ENCODE data around the gene TLX2. TPM values are rescaled to one million over a fixed set of nuclear protein-coding genes. Genes with fewer than 3 reads are reported as not detected.

Gene TLX2
- total and polyA plus RNA-seq, 2 of the 13 experiments (the other 11 are each of a cell fraction or from before 2014, with no cell fraction given): 0.05 to 0.20 TPM

- no peak for TF ChIP-seq CREBL2 (CRISPR knock-in tag; IDR thresholded peaks at IDR 0.05; ENCODE audit: borderline replicate concordance)
- TF ChIP-seq AGO1 (IDR thresholded peaks at IDR 0.05; ENCODE audit: low read depth, low read length, poor library complexity, severe bottlenecking): peak; percentile 87
- no peak for TF ChIP-seq NAIF1 (CRISPR knock-in tag; IDR thresholded peaks at IDR 0.05; ENCODE audit: borderline replicate concordance)
- TF ChIP-seq FOXP1 (IDR thresholded peaks at IDR 0.05): no peak
- TF ChIP-seq FOXP1 (CRISPR knock-in tag; IDR thresholded peaks at IDR 0.05): no peak
- TF ChIP-seq REL (CRISPR knock-in tag; conservative IDR thresholded peaks at IDR 0.05): no peak
- TF ChIP-seq DMTF1 (CRISPR knock-in tag; IDR thresholded peaks at IDR 0.05): no peak
- TF ChIP-seq, protein P1, sequence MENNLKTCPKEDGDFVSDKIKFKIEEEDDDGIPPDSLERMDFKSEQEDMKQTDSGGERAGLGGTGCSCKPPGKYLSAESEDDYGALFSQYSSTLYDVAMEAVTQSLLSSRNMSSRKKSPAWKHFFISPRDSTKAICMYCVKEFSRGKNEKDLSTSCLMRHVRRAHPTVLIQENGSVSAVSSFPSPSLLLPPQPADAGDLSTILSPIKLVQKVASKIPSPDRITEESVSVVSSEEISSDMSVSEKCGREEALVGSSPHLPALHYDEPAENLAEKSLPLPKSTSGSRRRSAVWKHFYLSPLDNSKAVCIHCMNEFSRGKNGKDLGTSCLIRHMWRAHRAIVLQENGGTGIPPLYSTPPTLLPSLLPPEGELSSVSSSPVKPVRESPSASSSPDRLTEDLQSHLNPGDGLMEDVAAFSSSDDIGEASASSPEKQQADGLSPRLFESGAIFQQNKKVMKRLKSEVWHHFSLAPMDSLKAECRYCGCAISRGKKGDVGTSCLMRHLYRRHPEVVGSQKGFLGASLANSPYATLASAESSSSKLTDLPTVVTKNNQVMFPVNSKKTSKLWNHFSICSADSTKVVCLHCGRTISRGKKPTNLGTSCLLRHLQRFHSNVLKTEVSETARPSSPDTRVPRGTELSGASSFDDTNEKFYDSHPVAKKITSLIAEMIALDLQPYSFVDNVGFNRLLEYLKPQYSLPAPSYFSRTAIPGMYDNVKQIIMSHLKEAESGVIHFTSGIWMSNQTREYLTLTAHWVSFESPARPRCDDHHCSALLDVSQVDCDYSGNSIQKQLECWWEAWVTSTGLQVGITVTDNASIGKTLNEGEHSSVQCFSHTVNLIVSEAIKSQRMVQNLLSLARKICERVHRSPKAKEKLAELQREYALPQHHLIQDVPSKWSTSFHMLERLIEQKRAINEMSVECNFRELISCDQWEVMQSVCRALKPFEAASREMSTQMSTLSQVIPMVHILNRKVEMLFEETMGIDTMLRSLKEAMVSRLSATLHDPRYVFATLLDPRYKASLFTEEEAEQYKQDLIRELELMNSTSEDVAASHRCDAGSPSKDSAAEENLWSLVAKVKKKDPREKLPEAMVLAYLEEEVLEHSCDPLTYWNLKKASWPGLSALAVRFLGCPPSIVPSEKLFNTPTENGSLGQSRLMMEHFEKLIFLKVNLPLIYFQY (CRISPR knock-in tag; IDR thresholded peaks at IDR 0.05; ENCODE audit: borderline replicate concordance): peak; percentile 65; the same call in 1 of the 2 replicates
- TF ChIP-seq NFIC (IDR thresholded peaks at IDR 0.05; ENCODE audit: low read length): no peak
- TF ChIP-seq MED8 (CRISPR knock-in tag; IDR thresholded peaks at IDR 0.05; ENCODE audit: insufficient replicate concordance): no peak
- no peak for TF ChIP-seq ZNF460 (CRISPR knock-in tag; IDR thresholded peaks at IDR 0.05; ENCODE audit: borderline replicate concordance)
- no peak for TF ChIP-seq HBP1 (CRISPR knock-in tag; IDR thresholded peaks at IDR 0.05; ENCODE audit: low read depth)
- TF ChIP-seq RBM22 (optimal IDR thresholded peaks at IDR 0.05; ENCODE audit: low read length): no peak
- TF ChIP-seq, protein P2, sequence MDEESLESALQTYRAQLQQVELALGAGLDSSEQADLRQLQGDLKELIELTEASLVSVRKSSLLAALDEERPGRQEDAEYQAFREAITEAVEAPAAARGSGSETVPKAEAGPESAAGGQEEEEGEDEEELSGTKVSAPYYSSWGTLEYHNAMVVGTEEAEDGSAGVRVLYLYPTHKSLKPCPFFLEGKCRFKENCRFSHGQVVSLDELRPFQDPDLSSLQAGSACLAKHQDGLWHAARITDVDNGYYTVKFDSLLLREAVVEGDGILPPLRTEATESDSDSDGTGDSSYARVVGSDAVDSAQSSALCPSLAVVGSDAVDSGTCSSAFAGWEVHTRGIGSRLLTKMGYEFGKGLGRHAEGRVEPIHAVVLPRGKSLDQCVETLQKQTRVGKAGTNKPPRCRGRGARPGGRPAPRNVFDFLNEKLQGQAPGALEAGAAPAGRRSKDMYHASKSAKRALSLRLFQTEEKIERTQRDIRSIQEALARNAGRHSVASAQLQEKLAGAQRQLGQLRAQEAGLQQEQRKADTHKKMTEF (CRISPR knock-in tag; IDR thresholded peaks at IDR 0.05): peak; percentile 60; the same call in 1 of the 2 replicates
- no peak for TF ChIP-seq TEF (CRISPR knock-in tag; IDR thresholded peaks at IDR 0.05)
Observed at GRCh38 chr2:74512744-74513604, 1.3 kb upstream of the TLX2 start (continued).

Data from HepG2 (cell line).